ENCODE results near the gene CTU2. TPM values are rescaled to one million over a fixed set of nuclear protein-coding genes. Genes with fewer than 3 reads are reported as not detected.

CTU2 gene
- total RNA-seq, 1 donor from 2014 or later = 27.1 TPM

- TF ChIP-seq CTCF (conservative IDR thresholded peaks at IDR 0.05) = no peak
- DNase-seq (ENCODE audit: extremely low spot score, unreplicated experiment) = no peak
- no peak overlapping the region for H3K27ac Mint-ChIP-seq
- no peaks in the 10 kb centered on the region for H3K9me3 Mint-ChIP-seq
- no peaks in the 10 kb centered on the region for H3K27me3 Mint-ChIP-seq
- no peak overlapping the region for H3K4me3 Mint-ChIP-seq
- H3K36me3 Mint-ChIP-seq = no peaks in the 10 kb centered on the region
- H3K4me1 Mint-ChIP-seq (ENCODE audit: unreplicated experiment) = peaks cover 7% of the 10 kb centered on the region
Measured at GRCh38 chr16:88700322-88700635, 6.0 kb upstream of the CTU2 start.

- peaks cover 8% of the 10 kb centered on the region for H3K4me1 Mint-ChIP-seq (ENCODE audit: unreplicated experiment)
- DNase-seq (ENCODE audit: extremely low spot score, unreplicated experiment) = no peak
- TF ChIP-seq CTCF (conservative IDR thresholded peaks at IDR 0.05) = no peak
- H3K27ac Mint-ChIP-seq = no peak overlapping the region
- H3K4me3 Mint-ChIP-seq = no peak overlapping the region
- H3K9me3 Mint-ChIP-seq = no peaks in the 10 kb centered on the region
- H3K27me3 Mint-ChIP-seq = no peaks in the 10 kb centered on the region
- H3K36me3 Mint-ChIP-seq = no peaks in the 10 kb centered on the region
Measured at GRCh38 chr16:88700636-88701482, 5.4 kb upstream of the CTU2 start.

- Mint-ChIP-seq H3K36me3 (no peaks in the 10 kb centered on the region), H3K27me3 (no peaks in the 10 kb centered on the region), H3K9me3 (no peaks in the 10 kb centered on the region), H3K4me3 (no peak overlapping the region), H3K27ac (no peak overlapping the region), H3K4me1 (ENCODE audit: unreplicated experiment) (peaks cover 8% of the 10 kb centered on the region)
- no peak for TF ChIP-seq CTCF (conservative IDR thresholded peaks at IDR 0.05)
- DNase-seq (ENCODE audit: extremely low spot score, unreplicated experiment) = no peak
Measured at GRCh38 chr16:88701581-88702370, 4.5 kb upstream of the CTU2 start.

- Mint-ChIP-seq H3K9me3 (no peaks in the 10 kb centered on the region), H3K27me3 (no peaks in the 10 kb centered on the region), H3K4me3 (peak overlapping the region; percentile 4), H3K27ac (no peak overlapping the region), H3K4me1 (ENCODE audit: unreplicated experiment) (peaks cover 15% of the 10 kb centered on the region), H3K36me3 (no peaks in the 10 kb centered on the region)
- no peak for DNase-seq (ENCODE audit: extremely low spot score, unreplicated experiment)
- no peak for TF ChIP-seq CTCF (conservative IDR thresholded peaks at IDR 0.05)
Measured at GRCh38 chr16:88702371-88703210, 3.7 kb upstream of the CTU2 start.

- TF ChIP-seq CTCF (conservative IDR thresholded peaks at IDR 0.05) = no peak
- Mint-ChIP-seq H3K27ac (peak overlapping the region; percentile 46), H3K4me3 (peak overlapping the region; percentile 71), H3K4me1 (ENCODE audit: unreplicated experiment) (peaks cover 16% of the 10 kb centered on the region), H3K27me3 (no peaks in the 10 kb centered on the region), H3K36me3 (no peaks in the 10 kb centered on the region), H3K9me3 (no peaks in the 10 kb centered on the region)
- no peak for DNase-seq (ENCODE audit: extremely low spot score, unreplicated experiment)
Measured at GRCh38 chr16:88703486-88704309, 2.6 kb upstream of the CTU2 start.
